ENCODE measurements around the gene SEMA4D.

DNA sequence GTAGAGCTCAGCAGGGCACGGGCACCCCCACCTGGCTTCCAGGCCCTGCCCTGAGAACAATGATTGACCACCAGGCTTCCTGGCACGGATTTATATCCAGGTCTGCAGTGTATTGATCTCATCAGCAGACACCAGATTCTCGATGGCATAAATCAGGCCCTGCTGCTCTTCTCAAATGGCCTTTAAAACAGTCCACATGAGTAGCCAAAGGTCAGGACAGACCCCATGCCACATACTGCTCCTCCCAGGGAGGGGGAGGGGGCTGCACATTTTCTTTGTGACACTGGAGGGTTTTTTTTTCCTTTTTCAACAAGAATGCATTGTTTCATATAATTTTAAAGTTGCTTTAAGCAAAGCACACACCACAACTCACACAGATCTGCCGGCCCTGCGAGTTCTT lies 85.4 kb downstream of the SEMA4D start:
- TF ChIP-seq POLR2A (IDR thresholded peaks at IDR 0.05) (no peak), EP300 (IDR thresholded peaks at IDR 0.05) (no peak)
- TF ChIP-seq, protein P1, sequence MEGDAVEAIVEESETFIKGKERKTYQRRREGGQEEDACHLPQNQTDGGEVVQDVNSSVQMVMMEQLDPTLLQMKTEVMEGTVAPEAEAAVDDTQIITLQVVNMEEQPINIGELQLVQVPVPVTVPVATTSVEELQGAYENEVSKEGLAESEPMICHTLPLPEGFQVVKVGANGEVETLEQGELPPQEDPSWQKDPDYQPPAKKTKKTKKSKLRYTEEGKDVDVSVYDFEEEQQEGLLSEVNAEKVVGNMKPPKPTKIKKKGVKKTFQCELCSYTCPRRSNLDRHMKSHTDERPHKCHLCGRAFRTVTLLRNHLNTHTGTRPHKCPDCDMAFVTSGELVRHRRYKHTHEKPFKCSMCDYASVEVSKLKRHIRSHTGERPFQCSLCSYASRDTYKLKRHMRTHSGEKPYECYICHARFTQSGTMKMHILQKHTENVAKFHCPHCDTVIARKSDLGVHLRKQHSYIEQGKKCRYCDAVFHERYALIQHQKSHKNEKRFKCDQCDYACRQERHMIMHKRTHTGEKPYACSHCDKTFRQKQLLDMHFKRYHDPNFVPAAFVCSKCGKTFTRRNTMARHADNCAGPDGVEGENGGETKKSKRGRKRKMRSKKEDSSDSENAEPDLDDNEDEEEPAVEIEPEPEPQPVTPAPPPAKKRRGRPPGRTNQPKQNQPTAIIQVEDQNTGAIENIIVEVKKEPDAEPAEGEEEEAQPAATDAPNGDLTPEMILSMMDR (IDR thresholded peaks at IDR 0.05), result no peak
